ENCODE results near the gene OPCML.

GRCh38 chr11:133383689-133384088, 148.6 kb downstream of the OPCML start:
- no peak for TF ChIP-seq CTCF (IDR thresholded peaks at IDR 0.05; ENCODE audit: low read length)
- TF ChIP-seq EZH2 (optimal IDR thresholded peaks at IDR 0.05; ENCODE audit: low read depth, low read length) = no peak
- no peak for TF ChIP-seq EZH2phosphoT487 (IDR thresholded peaks at IDR 0.05; ENCODE audit: low read length)
